ENCODE measurements around the gene MGLL. TPM values are rescaled to one million over a fixed set of nuclear protein-coding genes. Genes with fewer than 3 reads are reported as not detected.

The MGLL gene
- total and polyA plus RNA-seq, 4 donors: 67.0 to 182 (median 78.2) TPM

DNA sequence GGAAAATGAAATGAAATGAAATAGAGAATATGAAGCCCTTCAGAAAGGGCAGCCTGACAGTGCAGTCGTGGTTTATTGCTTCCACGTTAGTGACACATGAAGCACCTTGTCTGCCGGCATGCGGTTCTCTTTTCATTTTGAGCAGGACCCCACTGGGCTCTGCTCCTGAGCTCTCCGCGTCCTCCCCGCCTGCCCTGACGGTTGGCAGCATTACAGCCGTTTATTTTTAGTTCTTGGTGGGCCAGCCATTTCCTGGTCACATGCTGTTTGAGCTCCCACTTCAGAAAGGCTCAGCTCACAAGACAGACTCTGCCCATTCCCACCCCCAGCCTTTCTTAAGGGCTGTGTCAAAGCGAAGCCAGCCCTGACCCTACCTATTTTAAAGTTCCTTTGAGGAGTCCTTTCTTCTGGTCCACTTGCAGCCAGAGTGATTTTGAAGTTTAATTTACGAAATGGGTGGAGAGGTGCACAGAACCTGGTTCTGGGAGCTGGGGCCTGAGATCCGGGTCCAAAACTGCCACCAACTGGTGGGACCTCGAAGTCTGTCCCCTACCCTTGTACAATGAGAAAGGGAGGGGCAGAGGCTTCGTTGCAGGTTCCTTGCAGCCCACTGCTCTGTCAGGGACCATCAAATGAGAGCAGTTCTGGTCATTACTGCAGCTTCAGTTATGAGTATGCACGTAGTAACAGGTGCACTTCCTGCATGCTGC, 60.1 kb downstream of the MGLL start:
- ATAC-seq (ENCODE audit: insufficient read depth, low FRiP score) (no peak), DNase-seq (peak; percentile 64 to 93 (median 79))
- H3K36me3 ChIP-seq (ENCODE audit: control insufficient read depth in 4 of 4, insufficient read depth in 4 of 4, low read length in 4 of 4): no peaks in the 10 kb centered on the region
- H3K4me1 ChIP-seq (ENCODE audit: control insufficient read depth in 5 of 5, insufficient read depth in 5 of 5, low read length in 5 of 5): peaks cover 5 to 19% (median 8%) of the 10 kb centered on the region in 5 donors
- whole genome bisulfite sequencing, 2 donors: 8 to 15% methylated on average over 15 of the region's 15 CpGs
- TF ChIP-seq, protein P1, sequence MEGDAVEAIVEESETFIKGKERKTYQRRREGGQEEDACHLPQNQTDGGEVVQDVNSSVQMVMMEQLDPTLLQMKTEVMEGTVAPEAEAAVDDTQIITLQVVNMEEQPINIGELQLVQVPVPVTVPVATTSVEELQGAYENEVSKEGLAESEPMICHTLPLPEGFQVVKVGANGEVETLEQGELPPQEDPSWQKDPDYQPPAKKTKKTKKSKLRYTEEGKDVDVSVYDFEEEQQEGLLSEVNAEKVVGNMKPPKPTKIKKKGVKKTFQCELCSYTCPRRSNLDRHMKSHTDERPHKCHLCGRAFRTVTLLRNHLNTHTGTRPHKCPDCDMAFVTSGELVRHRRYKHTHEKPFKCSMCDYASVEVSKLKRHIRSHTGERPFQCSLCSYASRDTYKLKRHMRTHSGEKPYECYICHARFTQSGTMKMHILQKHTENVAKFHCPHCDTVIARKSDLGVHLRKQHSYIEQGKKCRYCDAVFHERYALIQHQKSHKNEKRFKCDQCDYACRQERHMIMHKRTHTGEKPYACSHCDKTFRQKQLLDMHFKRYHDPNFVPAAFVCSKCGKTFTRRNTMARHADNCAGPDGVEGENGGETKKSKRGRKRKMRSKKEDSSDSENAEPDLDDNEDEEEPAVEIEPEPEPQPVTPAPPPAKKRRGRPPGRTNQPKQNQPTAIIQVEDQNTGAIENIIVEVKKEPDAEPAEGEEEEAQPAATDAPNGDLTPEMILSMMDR (IDR thresholded peaks at IDR 0.05; ENCODE audit: control extremely low read depth, extremely low read depth): no peak
- no peaks in the 10 kb centered on the region for H3K9me3 ChIP-seq (ENCODE audit: control insufficient read depth in 4 of 4, insufficient read depth in 3 of 4, low read length in 3 of 4)
- no peak overlapping the region for H3K4me3 ChIP-seq
- H3K27ac ChIP-seq (ENCODE audit: low read depth in 1 of 2, low read length in 1 of 2): peak overlapping the region in 1 of 2 donors; percentile 79
- no peak overlapping the region for H3K9ac ChIP-seq (ENCODE audit: insufficient read depth in 1 of 2, low read length in 2 of 2)
- no peaks in the 10 kb centered on the region for H3K27me3 ChIP-seq (ENCODE audit: control insufficient read depth in 3 of 3, insufficient read depth in 3 of 3, low read length in 2 of 3)

DNA sequence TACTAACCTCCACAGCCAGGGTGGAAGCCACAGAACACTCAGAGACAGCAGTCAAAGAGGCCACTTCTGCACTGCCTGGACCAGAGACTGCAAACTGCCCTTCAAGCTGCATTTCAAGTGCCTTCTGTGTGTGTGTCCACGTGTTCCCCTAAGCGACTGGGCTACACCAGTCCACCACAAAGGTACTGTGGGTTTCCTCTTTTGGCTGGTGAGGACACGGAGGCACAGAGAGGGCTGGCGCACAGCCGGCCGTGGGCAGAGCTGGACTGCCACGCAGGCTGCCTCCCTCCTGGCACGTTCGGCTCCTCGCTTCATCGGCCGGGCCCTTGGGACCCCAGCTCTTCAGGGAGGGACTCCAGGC, 60.9 kb downstream of the MGLL start:
- no peaks in the 10 kb centered on the region for H3K9me3 ChIP-seq (ENCODE audit: control insufficient read depth in 4 of 4, insufficient read depth in 3 of 4, low read length in 3 of 4)
- H3K4me1 ChIP-seq (ENCODE audit: control insufficient read depth in 5 of 5, insufficient read depth in 5 of 5, low read length in 5 of 5): peaks cover 5 to 19% (median 8%) of the 10 kb centered on the region in 5 donors
- TF ChIP-seq, protein P1 (IDR thresholded peaks at IDR 0.05; ENCODE audit: control extremely low read depth, extremely low read depth): no peak
- no peaks in the 10 kb centered on the region for H3K36me3 ChIP-seq (ENCODE audit: control insufficient read depth in 4 of 4, insufficient read depth in 4 of 4, low read length in 4 of 4)
- DNase-seq (no peak), ATAC-seq (ENCODE audit: insufficient read depth, low FRiP score) (peak; percentile 74)
- 25 to 43% methylated on average over 12 of the region's 12 CpGs for WGBS, 2 donors
- H3K4me3 ChIP-seq: no peak overlapping the region
- no peaks in the 10 kb centered on the region for H3K27me3 ChIP-seq (ENCODE audit: control insufficient read depth in 3 of 3, insufficient read depth in 3 of 3, low read length in 2 of 3)
- no peak overlapping the region for H3K9ac ChIP-seq (ENCODE audit: insufficient read depth in 1 of 2, low read length in 2 of 2)
- H3K27ac ChIP-seq (ENCODE audit: low read depth in 1 of 2, low read length in 1 of 2): peak overlapping the region in 1 of 2 donors; percentile 79

DNA sequence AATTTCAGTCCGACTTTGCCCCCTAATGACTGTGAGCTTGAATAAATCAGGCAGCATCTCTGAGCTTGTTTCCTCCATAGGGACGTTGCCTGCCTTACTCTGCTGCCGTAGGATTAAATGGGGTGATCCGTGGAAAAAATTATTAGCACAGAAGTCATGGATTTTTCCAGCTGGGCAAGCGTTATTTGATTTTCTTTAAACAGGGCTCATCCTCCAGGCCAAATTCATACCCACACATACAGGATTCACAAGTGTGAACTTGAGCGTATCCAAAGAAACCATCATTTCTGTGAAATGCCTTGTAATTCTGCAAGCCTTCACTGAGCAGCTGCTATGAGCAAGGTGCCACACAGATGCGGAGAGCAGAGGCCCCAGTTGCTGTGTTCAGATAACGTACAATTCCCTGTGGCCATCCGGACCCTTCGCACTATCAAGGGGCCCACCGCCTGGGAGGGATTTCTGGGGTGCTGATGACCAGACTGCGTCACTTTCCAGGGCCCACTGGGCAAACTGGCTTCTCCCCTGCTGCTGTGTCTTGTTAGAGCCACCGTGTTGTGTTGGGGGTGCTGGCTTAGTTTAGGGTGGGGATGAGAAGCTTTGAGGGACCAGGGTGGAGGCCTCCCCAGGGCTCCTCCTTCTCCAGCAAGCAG, 61.4 kb downstream of the MGLL start:
- Histone ChIP-seq H3K27me3 (ENCODE audit: control insufficient read depth in 3 of 3, insufficient read depth in 3 of 3, low read length in 2 of 3) (no peaks in the 10 kb centered on the region), H3K4me3 (no peak overlapping the region), H3K9me3 (ENCODE audit: control insufficient read depth in 4 of 4, insufficient read depth in 3 of 4, low read length in 3 of 4) (no peaks in the 10 kb centered on the region), H3K9ac (ENCODE audit: insufficient read depth in 1 of 2, low read length in 2 of 2) (no peak overlapping the region), H3K27ac (ENCODE audit: low read depth in 1 of 2, low read length in 1 of 2) (peak overlapping the region in 1 of 2 donors; percentile 79), H3K4me1 (ENCODE audit: control insufficient read depth in 5 of 5, insufficient read depth in 5 of 5, low read length in 5 of 5) (peaks cover 5 to 19% (median 8%) of the 10 kb centered on the region in 5 donors), H3K36me3 (ENCODE audit: control insufficient read depth in 4 of 4, insufficient read depth in 4 of 4, low read length in 4 of 4) (no peaks in the 10 kb centered on the region)
- ATAC-seq (ENCODE audit: insufficient read depth, low FRiP score): no peak
- DNase-seq: no peak
- TF ChIP-seq, protein P1 (IDR thresholded peaks at IDR 0.05; ENCODE audit: control extremely low read depth, extremely low read depth): no peak
- WGBS, 2 donors: 87% methylated on average over 13 of the region's 13 CpGs

Data from lung (tissue), 12 donors.